Measurements from ENCODE around the gene NUP153.

NUP153 gene

GRCh38 chr6:17725083-17725482 lies 18.4 kb upstream of the NUP153 start:
- Histone ChIP-seq H3K79me1 (replicated peaks; ENCODE audit: low read length, poor library complexity, severe bottlenecking) (no peaks in the 10 kb centered on the region), H3K27ac (ENCODE audit: low read length, poor library complexity, severe bottlenecking) (no peak overlapping the region), H3K14ac (ENCODE audit: low read length in 2 of 2) (no peak overlapping the region), H3K18ac (ENCODE audit: low read depth in 1 of 2, low read length in 2 of 2) (peak overlapping the region in 1 of 2 experiments; percentile 73), H3K27me3 (ENCODE audit: control insufficient read depth in 1 of 2, insufficient read depth in 1 of 2, low read length in 2 of 2) (no peaks in the 10 kb centered on the region), H3K4me2 (ENCODE audit: low read length, poor library complexity, severe bottlenecking) (no peak overlapping the region), H4K91ac (ENCODE audit: low read length) (peak overlapping the region; percentile 49), H2BK12ac (ENCODE audit: low read length in 2 of 2) (no peak overlapping the region), H2BK15ac (ENCODE audit: low read depth, poor library complexity, severe bottlenecking) (no peak overlapping the region), H2BK5ac (ENCODE audit: low read depth, low read length, poor library complexity, severe bottlenecking) (no peak overlapping the region), H3K4me3 (ENCODE audit: insufficient read depth in 1 of 2, low read depth in 1 of 2, low read length in 2 of 2) (no peak overlapping the region), H2AK5ac (ENCODE audit: low read length, severe bottlenecking) (no peak overlapping the region), H3K9ac (ENCODE audit: low read length) (no peak overlapping the region), H4K8ac (ENCODE audit: low read length) (peak overlapping the region; percentile 79), H2AFZ (ENCODE audit: low read depth, low read length) (peak overlapping the region; percentile 65), H3K23ac (ENCODE audit: low read length in 2 of 2) (no peak overlapping the region), H3K4me1 (ENCODE audit: control insufficient read depth, insufficient read depth, low read depth, low read length) (peaks cover 3% of the 10 kb centered on the region), H3K4ac (ENCODE audit: low read depth in 1 of 2, low read length in 2 of 2) (peak overlapping the region in 1 of 2 experiments; percentile 2), H3K9me3 (ENCODE audit: control insufficient read depth, low read length) (no peaks in the 10 kb centered on the region), H3K36me3 (ENCODE audit: control insufficient read depth in 1 of 2, insufficient read depth in 2 of 2, low read depth in 1 of 2, low read length in 2 of 2) (no peaks in the 10 kb centered on the region), H2BK120ac (ENCODE audit: low read depth, low read length) (no peak overlapping the region)
- peak; percentile 54 for DNase-seq
- 20% methylated on average over 5 of the region's 6 CpGs for WGBS

GRCh38 chr6:17724341-17724740 lies 17.6 kb upstream of the NUP153 start:
- Histone ChIP-seq H3K9ac (ENCODE audit: low read length) (no peak overlapping the region), H4K8ac (ENCODE audit: low read length) (no peak overlapping the region), H3K4me1 (ENCODE audit: control insufficient read depth, insufficient read depth, low read depth, low read length) (peaks cover 3% of the 10 kb centered on the region), H3K36me3 (ENCODE audit: control insufficient read depth in 1 of 2, insufficient read depth in 2 of 2, low read depth in 1 of 2, low read length in 2 of 2) (no peaks in the 10 kb centered on the region), H3K18ac (ENCODE audit: low read depth in 1 of 2, low read length in 2 of 2) (no peak overlapping the region), H2BK12ac (ENCODE audit: low read length in 2 of 2) (no peak overlapping the region), H2BK120ac (ENCODE audit: low read depth, low read length) (no peak overlapping the region), H2AFZ (ENCODE audit: low read depth, low read length) (no peak overlapping the region), H3K27me3 (ENCODE audit: control insufficient read depth in 1 of 2, insufficient read depth in 1 of 2, low read length in 2 of 2) (no peaks in the 10 kb centered on the region), H4K91ac (ENCODE audit: low read length) (no peak overlapping the region), H3K9me3 (ENCODE audit: control insufficient read depth, low read length) (no peaks in the 10 kb centered on the region), H3K4me2 (ENCODE audit: low read length, poor library complexity, severe bottlenecking) (no peak overlapping the region), H2BK5ac (ENCODE audit: low read depth, low read length, poor library complexity, severe bottlenecking) (no peak overlapping the region), H3K14ac (ENCODE audit: low read length in 2 of 2) (no peak overlapping the region), H3K4ac (ENCODE audit: low read depth in 1 of 2, low read length in 2 of 2) (no peak overlapping the region), H2BK15ac (ENCODE audit: low read depth, poor library complexity, severe bottlenecking) (no peak overlapping the region), H3K4me3 (ENCODE audit: insufficient read depth in 1 of 2, low read depth in 1 of 2, low read length in 2 of 2) (no peak overlapping the region), H3K23ac (ENCODE audit: low read length in 2 of 2) (no peak overlapping the region), H3K27ac (ENCODE audit: low read length, poor library complexity, severe bottlenecking) (no peak overlapping the region), H2AK5ac (ENCODE audit: low read length, severe bottlenecking) (no peak overlapping the region), H3K79me1 (replicated peaks; ENCODE audit: low read length, poor library complexity, severe bottlenecking) (no peaks in the 10 kb centered on the region)
- 100% methylated on average over 2 of the region's 3 CpGs for WGBS
- no peak for DNase-seq

DNA sequence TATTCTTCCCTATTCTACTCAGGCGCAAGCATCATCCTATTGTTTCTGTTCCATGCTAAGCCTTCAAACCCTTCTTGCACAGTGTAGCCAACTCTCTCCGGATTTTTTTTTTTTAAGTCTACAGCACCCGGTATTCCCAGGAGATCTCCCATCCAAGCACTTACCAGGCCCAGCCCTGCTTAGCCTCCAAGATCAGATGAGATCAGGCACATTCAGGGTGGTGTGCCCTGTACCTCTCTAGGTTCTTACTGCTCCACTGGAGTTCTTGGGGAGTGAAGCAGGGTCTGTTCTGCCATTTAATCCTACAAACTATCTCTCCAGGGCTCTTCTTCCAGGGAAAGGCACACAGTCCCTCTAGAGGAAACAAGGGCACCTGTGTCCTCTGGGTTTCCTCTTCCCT lies 14.9 kb upstream of the NUP153 start:
- Histone ChIP-seq H3K36me3 (ENCODE audit: control insufficient read depth in 1 of 2, insufficient read depth in 2 of 2, low read depth in 1 of 2, low read length in 2 of 2) (no peaks in the 10 kb centered on the region), H3K4me3 (ENCODE audit: insufficient read depth in 1 of 2, low read depth in 1 of 2, low read length in 2 of 2) (no peak overlapping the region), H3K9me3 (ENCODE audit: control insufficient read depth, low read length) (no peaks in the 10 kb centered on the region), H2BK15ac (ENCODE audit: low read depth, poor library complexity, severe bottlenecking) (no peak overlapping the region), H3K27me3 (ENCODE audit: control insufficient read depth in 1 of 2, insufficient read depth in 1 of 2, low read length in 2 of 2) (no peaks in the 10 kb centered on the region), H2BK5ac (ENCODE audit: low read depth, low read length, poor library complexity, severe bottlenecking) (no peak overlapping the region), H4K91ac (ENCODE audit: low read length) (no peak overlapping the region), H3K4me1 (ENCODE audit: control insufficient read depth, insufficient read depth, low read depth, low read length) (peaks cover 3% of the 10 kb centered on the region), H3K79me1 (replicated peaks; ENCODE audit: low read length, poor library complexity, severe bottlenecking) (no peaks in the 10 kb centered on the region), H2BK120ac (ENCODE audit: low read depth, low read length) (no peak overlapping the region), H3K27ac (ENCODE audit: low read length, poor library complexity, severe bottlenecking) (no peak overlapping the region), H2AFZ (ENCODE audit: low read depth, low read length) (no peak overlapping the region), H3K14ac (ENCODE audit: low read length in 2 of 2) (no peak overlapping the region), H3K4me2 (ENCODE audit: low read length, poor library complexity, severe bottlenecking) (no peak overlapping the region), H3K4ac (ENCODE audit: low read depth in 1 of 2, low read length in 2 of 2) (no peak overlapping the region), H3K18ac (ENCODE audit: low read depth in 1 of 2, low read length in 2 of 2) (no peak overlapping the region), H4K8ac (ENCODE audit: low read length) (no peak overlapping the region), H2AK5ac (ENCODE audit: low read length, severe bottlenecking) (no peak overlapping the region), H3K23ac (ENCODE audit: low read length in 2 of 2) (no peak overlapping the region), H3K9ac (ENCODE audit: low read length) (no peak overlapping the region), H2BK12ac (ENCODE audit: low read length in 2 of 2) (no peak overlapping the region)
- no peak for DNase-seq
- WGBS: 92% methylated on average over 3 of the region's 3 CpGs

DNA sequence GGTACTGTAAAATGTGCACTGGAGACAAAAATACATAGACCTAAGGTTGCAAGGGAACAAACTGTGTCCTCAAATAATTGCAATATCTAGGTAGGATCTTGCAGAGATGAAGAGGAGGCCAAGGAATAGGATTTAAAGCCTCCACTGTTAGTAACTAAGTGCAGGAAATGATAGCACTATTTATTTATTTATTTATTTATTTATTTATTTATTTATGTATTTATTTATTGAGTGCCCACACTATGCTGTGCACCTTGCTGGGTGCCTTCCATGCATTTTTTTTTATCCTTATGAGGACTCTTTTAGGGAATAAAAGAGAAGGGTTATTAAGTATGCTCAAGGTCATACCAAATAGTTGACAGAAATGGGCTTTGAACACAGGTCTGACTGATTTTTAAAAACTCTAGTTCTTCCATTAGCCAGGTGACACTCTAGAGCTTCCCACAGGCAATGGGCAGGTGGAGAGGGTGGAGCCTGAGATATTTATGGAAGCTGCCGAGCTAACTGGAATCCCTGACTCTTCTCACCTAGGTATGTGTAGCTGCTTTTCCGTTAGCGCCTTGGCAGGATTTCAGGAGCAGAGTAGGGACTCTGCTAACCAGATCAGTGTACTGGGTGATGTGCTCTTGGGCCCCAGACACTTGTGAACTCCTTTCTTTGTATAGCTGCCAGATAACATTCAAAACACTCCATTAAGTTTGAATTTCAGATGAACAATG lies 12.8 kb upstream of the NUP153 start:
- no peak overlapping the region for H3K4me2 ChIP-seq (ENCODE audit: low read length, poor library complexity, severe bottlenecking)
- no peak overlapping the region for H2AK5ac ChIP-seq (ENCODE audit: low read length, severe bottlenecking)
- H2BK12ac ChIP-seq (ENCODE audit: low read length in 2 of 2): no peak overlapping the region
- no peaks in the 10 kb centered on the region for H3K79me1 ChIP-seq (replicated peaks; ENCODE audit: low read length, poor library complexity, severe bottlenecking)
- no peak overlapping the region for H4K91ac ChIP-seq (ENCODE audit: low read length)
- H3K27me3 ChIP-seq (ENCODE audit: control insufficient read depth in 1 of 2, insufficient read depth in 1 of 2, low read length in 2 of 2): no peaks in the 10 kb centered on the region
- H4K8ac ChIP-seq (ENCODE audit: low read length): no peak overlapping the region
- no peak overlapping the region for H2BK5ac ChIP-seq (ENCODE audit: low read depth, low read length, poor library complexity, severe bottlenecking)
- no peak overlapping the region for H2BK120ac ChIP-seq (ENCODE audit: low read depth, low read length)
- H3K4ac ChIP-seq (ENCODE audit: low read depth in 1 of 2, low read length in 2 of 2): no peak overlapping the region
- H3K14ac ChIP-seq (ENCODE audit: low read length in 2 of 2): no peak overlapping the region
- 76% methylated on average over 3 of the region's 3 CpGs for WGBS
- no peak overlapping the region for H2BK15ac ChIP-seq (ENCODE audit: low read depth, poor library complexity, severe bottlenecking)
- H3K4me3 ChIP-seq (ENCODE audit: insufficient read depth in 1 of 2, low read depth in 1 of 2, low read length in 2 of 2): no peak overlapping the region
- H3K23ac ChIP-seq (ENCODE audit: low read length in 2 of 2): no peak overlapping the region
- H2AFZ ChIP-seq (ENCODE audit: low read depth, low read length): no peak overlapping the region
- H3K9me3 ChIP-seq (ENCODE audit: control insufficient read depth, low read length): no peaks in the 10 kb centered on the region
- no peaks in the 10 kb centered on the region for H3K36me3 ChIP-seq (ENCODE audit: control insufficient read depth in 1 of 2, insufficient read depth in 2 of 2, low read depth in 1 of 2, low read length in 2 of 2)
- H3K4me1 ChIP-seq (ENCODE audit: control insufficient read depth, insufficient read depth, low read depth, low read length): peaks cover 5% of the 10 kb centered on the region
- H3K9ac ChIP-seq (ENCODE audit: low read length): no peak overlapping the region
- DNase-seq: no peak
- no peak overlapping the region for H3K18ac ChIP-seq (ENCODE audit: low read depth in 1 of 2, low read length in 2 of 2)
- H3K27ac ChIP-seq (ENCODE audit: low read length, poor library complexity, severe bottlenecking): no peak overlapping the region

All from mesenchymal stem cell (in vitro differentiated cells and primary cell).